Fibroblast of the aortic adventitia (primary cell): ENCODE measurements around the gene ZMYND8. TPM values are rescaled to one million over a fixed set of nuclear protein-coding genes. Genes with fewer than 3 reads are reported as not detected.
A peak's percentile ranks its signal among the peaks of the same experiment; 100 is the strongest.
"Not testable (repeated sequence)": the region's sequence is repeated elsewhere in the genome, so short reads cannot be mapped to it uniquely, and the experiment has no call there.

Source experiments
- DNase-seq: peaks from one replicate; pipeline ENCODE4 v3.0.0-alpha.2; 2010; ENCODE audit warnings: low read depth
- H3K4me3 ChIP-seq: 2 replicates; pipeline ENCODE4 v1.5.1; 2011; ENCODE audit warnings: low read depth, mild to moderate bottlenecking, control low read depth, low read length, moderate library complexity
- CTCF ChIP-seq: IDR thresholded peaks from 2 replicates; pipeline ENCODE4 v1.5.1; 2011; ENCODE audit warnings: mild to moderate bottlenecking, low read length, control low read depth, inconsistent platforms; ENCODE audit not compliant: insufficient read depth
- total RNA-seq: library from RNA; depleted of rRNA; stranded (reverse); fragments of >200 nt; gene quantifications from 2 replicates; pipeline ENCODE4 v1.2.3, GENCODE V29; 2012; ENCODE audit warnings: low replicate concordance

ZMYND8 gene
- total RNA-seq, 1 donor: 24.0 TPM

DNA sequence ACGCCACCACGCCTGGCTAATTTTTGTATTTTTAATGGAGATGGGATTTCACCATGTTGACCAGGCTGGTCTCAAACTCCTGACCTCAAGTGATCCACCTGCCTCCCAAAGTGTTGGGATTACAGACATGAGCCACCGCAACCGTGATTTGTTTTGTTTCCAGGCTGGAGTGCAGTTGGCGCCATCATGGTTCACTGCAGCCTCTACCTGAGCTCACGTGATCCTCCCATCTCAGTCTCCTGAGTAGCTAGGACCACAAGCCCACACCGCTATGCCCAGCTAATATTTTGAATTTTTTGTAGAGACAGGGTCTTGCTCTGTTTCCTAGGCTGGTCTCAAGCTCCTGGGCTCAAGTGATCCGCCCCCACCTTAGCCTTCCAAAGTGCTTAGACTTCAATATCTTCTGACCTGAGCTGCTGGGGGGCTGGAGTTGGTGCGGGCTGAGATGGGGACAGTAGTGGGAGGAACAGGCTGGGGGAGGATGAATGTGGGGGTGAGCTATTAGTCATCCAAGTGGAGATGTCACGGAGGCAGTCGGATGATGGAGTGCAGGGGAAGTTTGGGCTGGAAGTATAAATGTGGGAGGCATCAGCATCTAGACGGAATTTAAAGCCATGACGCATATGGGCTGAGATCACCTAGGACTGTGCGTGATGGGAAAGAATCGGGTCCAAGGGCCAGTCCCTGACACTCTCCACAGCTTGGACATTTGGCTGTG lies 23.1 kb upstream of the ZMYND8 start:
- TF ChIP-seq CTCF: no peak
- peak; percentile 76 for DNase-seq
- H3K4me3 ChIP-seq: no peak overlapping the region

DNA sequence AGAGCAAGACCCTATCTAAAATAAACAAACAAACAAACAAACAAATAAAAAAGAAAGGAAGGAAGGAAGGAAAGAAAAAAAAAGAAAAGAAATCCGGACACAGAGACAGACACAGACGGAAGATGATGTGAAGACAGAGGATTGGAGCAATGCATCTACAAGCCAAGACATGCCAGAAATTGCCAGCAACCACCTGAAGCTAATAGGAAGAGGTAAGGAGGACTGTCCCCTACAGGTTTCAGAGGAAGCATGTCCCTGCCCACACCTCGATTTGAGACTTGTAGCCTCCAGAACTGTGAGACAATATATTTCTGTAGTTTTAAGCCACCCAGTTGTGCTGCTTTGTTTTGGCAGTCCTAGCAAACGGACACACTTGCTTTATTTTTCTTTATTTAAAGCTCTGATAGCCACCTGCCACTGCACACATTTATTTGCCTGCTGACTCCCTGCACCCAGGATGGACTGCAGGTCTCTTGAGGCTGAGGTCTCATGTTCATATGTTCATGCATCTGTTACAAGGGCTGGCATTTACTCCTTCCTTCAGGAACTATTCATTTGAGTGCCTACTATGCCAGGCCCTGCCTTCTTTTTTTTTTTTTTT lies 20.7 kb upstream of the ZMYND8 start:
- no peak overlapping the region for H3K4me3 ChIP-seq
- no peak for DNase-seq
- no peak for TF ChIP-seq CTCF

DNA sequence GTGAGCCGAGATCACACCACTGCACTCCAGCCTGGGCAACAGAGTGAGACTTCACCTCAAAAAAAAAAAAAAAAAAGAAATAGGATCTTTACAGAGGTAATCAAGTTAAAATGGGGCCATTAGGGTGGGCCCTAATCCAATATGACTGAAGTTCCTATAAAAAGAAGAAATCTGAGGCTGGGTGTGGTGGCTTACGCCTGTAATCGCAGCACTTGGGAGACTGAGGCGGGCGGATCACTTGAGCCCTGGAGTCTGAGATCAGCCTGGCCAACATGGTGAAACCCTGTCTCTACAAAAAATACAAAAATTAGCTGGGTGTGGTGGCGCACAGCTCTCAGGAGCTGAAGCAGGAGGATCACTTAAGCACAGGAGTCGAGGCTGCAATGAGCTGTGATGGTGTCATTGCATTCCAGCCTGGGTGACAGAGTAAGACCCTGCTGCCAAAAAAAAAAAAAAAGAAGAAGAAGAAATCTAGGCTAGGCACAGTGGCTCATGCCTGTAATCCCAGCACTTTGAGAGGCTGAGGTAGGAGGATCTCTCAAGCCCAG lies 19.7 kb upstream of the ZMYND8 start:
- H3K4me3 ChIP-seq: not testable (repeated sequence)
- DNase-seq: peak; percentile 42

DNA sequence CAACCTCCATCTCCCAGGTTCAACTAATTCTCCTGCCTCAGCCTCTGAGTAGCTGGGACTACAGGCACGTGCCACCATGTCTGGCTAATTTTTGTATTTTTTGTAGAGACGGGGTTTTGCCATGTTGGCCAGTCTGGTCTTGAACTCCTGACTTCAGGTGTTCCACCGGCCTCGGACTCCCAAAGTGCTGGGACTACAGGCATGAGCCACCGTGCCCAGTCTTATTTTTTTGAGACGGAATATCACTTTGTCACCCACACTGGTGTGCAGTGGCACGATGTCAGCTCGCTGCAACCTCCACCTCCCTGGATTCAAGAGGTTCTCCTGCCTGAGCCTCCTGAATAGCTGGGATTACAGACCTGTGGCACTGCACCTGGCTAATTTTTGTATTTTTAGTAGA lies 17.6 kb upstream of the ZMYND8 start:
- not testable (repeated sequence) for H3K4me3 ChIP-seq, DNase-seq

- no peak for TF ChIP-seq CTCF
Measured at GRCh38 chr20:47373206-47373733, 16.8 kb upstream of the ZMYND8 start.

GRCh38 chr20:47370850-47371782 lies 14.6 kb upstream of the ZMYND8 start:
- H3K4me3 ChIP-seq: no peak overlapping the region
- DNase-seq: no peak
- no peak for TF ChIP-seq CTCF

More at GRCh38 chr20:47373206-47373733, 16.8 kb upstream of the ZMYND8 start:
- no peak for DNase-seq
- no peak overlapping the region for H3K4me3 ChIP-seq

DNA sequence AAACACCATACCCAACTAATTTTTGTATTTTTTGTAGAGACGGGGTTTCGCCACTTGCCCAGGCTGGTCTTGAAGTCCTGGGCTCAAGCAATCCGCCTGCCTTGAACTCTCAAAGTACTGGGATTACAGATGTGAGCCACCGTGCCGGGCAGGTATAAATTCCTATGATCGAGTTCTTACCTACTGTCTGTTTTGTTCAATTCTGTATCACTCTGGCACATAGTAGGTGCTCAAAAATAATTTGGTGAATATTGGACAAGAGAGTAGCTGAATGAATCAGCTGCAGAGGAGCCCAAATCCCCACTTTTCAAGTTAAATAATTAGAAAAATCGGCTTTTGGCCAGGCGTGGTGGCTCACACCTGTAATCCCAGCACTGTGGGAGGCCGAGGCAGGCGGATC lies 13.7 kb upstream of the ZMYND8 start:
- DNase-seq: no peak
- no peak overlapping the region for H3K4me3 ChIP-seq
- TF ChIP-seq CTCF: no peak
